Lower leg skin (tissue), 4 donors: Measurements from ENCODE around the gene ALG1L2. TPM values are rescaled to one million over a fixed set of nuclear protein-coding genes. Genes with fewer than 3 reads are reported as not detected.
"Not testable (repeated sequence)": the region's sequence is repeated elsewhere in the genome, so short reads cannot be mapped to it uniquely, and the experiment has no call there.

ENCODE experiments used
- DNase-seq, 2 donors: peaks; one replicate each; pipeline ENCODE4 v3.0.0-alpha.2; 2019; ENCODE audit warnings: low spot score in 2 of 2
- H3K4me3 ChIP-seq: fragments of 200-600 bp; sonication (generic); 2 replicates; pipeline ENCODE4 v1.5.1; 2017; ENCODE audit warnings: mild to moderate bottlenecking, low read depth; ENCODE audit not compliant: poor library complexity, severe bottlenecking
- POLR2A ChIP-seq, 2 donors: fragments of 450-650 bp; IDR thresholded peaks; one replicate each; pipeline ENCODE4 v1.6.1; 2016 to 2017; ENCODE audit warnings: antibody characterized with exemption in 2 of 2, mild to moderate bottlenecking in 1 of 2, moderate library complexity in 1 of 2
- WGBS, 2 donors: methylation state at CpG; one replicate each; pipeline ENCODE4 v1.1.5; 2018; 5-methylcytosine and 5-hydroxymethylcytosine counted together
- intact Hi-C: fragments of 100-400 bp; cut with DNase I; formaldehyde crosslinking; loops from one replicate; pipeline ENCODE4 v1.15.0; 2023; ENCODE audit warnings: low total_unique reads
- total RNA-seq, 4 donors: library from RNA; depleted of rRNA; stranded (reverse); fragments of >200 nt; gene quantifications; one replicate each; pipeline ENCODE4 v1.1.0, GENCODE V29; 2016
- TF ChIP-seq, protein P1 (sequence below), 3 donors: fragments of 450-650 bp; IDR thresholded peaks; one replicate each; pipeline ENCODE4 v1.5.1; 2016; ENCODE audit warnings: antibody characterized with exemption in 3 of 3, mild to moderate bottlenecking in 3 of 3, moderate library complexity in 2 of 3

The ALG1L2 gene
- total RNA-seq, 4 donors from 2014 or later: not detected

DNA sequence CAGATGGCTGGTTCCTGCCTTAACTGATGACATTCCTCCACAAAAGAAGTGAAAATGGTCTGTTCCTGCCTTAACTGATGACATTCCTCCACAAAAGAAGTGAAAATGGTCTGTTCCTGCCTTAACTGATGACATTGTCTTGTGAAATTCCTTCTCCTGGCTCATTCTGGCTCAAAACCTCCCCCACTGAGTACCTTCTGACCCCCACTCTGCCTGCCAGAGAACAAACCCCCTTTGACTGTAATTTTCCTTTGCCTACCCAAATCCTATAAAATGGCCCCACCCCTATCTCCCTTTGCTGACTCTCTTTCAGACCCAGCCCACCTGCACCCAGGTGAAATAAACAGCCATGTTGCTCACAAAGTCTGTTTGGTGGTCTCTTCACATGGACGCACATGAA lies 22.5 kb upstream of the ALG1L2 start:
- intact Hi-C loops, DNase-seq, H3K4me3 ChIP-seq: not testable (repeated sequence)
- WGBS, 2 donors: 78 to 92% methylated on average over 1 of the region's 1 CpG

DNA sequence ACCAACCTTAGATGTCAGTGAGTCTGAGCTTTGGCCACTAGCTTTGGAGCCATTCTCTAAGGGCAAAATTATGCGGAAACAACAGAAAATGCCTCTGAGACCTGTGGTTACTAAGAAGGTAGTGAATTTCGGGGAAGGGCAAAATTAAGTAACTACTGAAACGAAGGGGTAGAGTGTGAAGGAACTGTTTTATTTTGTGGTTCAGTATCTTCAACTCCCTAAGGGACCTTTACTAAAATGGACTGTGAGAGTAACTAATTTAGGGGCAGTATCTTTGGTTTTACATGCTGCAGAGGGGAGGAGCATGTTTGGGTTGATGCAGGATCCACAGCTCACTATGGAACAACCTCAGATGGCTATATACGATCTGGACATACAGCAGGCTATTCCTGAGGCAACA lies 8.0 kb upstream of the ALG1L2 start:
- H3K4me3 ChIP-seq: no peak overlapping the region
- DNase-seq: no peak
- intact Hi-C loops: no loop called here
- TF ChIP-seq, protein P1, sequence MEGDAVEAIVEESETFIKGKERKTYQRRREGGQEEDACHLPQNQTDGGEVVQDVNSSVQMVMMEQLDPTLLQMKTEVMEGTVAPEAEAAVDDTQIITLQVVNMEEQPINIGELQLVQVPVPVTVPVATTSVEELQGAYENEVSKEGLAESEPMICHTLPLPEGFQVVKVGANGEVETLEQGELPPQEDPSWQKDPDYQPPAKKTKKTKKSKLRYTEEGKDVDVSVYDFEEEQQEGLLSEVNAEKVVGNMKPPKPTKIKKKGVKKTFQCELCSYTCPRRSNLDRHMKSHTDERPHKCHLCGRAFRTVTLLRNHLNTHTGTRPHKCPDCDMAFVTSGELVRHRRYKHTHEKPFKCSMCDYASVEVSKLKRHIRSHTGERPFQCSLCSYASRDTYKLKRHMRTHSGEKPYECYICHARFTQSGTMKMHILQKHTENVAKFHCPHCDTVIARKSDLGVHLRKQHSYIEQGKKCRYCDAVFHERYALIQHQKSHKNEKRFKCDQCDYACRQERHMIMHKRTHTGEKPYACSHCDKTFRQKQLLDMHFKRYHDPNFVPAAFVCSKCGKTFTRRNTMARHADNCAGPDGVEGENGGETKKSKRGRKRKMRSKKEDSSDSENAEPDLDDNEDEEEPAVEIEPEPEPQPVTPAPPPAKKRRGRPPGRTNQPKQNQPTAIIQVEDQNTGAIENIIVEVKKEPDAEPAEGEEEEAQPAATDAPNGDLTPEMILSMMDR (IDR thresholded peaks at IDR 0.05): no peak
- TF ChIP-seq POLR2A (IDR thresholded peaks at IDR 0.05): no peak
- 75 to 78% methylated on average over 4 of the region's 4 CpGs for WGBS, 2 donors

DNA sequence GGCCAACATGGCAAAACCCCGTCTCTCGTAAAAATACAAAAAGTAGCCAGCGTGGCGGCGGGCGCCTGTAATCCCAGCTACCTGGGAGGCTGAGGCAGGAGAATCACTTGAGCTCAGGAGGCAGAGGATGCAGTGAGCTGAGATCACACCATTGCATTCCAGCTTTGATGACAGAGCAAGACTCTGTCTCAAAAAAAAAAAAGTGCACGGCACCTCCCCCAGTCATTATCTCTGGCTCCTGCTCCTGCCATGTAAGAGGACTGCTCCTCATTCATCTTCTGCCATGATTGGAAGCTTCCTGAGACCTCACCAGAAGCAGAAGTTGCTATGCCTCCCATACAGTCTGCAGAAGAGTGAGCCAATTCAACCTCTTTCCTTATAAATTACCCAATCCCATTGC lies 4.0 kb upstream of the ALG1L2 start:
- no peak overlapping the region for H3K4me3 ChIP-seq
- intact Hi-C loops: no loop called here
- WGBS, 2 donors: 94% methylated on average over 7 of the region's 7 CpGs
- no peak for TF ChIP-seq POLR2A (IDR thresholded peaks at IDR 0.05)
- TF ChIP-seq, protein P1 (IDR thresholded peaks at IDR 0.05): no peak
- DNase-seq: no peak

DNA sequence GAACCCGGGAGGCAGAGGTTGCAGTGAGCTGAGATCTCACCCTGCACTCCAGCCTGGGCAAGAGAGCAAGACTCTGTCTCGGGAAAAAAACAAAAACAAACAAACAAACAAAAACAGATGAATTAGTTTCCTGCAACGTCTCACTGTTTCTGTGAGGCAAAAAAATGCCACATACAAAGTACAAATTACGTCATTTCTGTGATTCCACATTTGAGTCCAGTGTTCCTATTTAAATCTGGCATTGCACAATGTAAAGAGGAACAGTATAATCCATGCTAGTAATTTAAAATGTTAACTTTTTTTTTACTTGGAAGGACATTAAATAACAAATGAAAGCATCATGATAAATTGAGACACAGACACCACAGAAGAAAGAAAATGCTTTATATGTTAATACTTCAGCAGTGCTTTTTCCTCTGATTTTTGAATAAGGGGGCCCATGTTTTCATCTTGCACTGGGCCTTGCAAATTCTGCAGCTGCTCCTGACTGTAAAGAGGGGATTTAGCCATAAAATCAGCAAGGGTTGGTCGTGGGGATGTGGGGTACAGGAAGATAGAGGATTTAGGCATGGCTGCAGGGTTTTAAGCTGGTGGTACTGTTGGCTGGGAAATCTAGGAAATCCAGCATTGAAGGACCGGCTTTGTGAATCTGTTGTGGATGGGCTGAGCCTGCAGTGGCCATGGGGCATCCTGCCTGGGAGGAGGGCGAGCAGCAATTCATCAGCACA lies 1.9 kb downstream of the ALG1L2 start:
- DNase-seq, H3K4me3 ChIP-seq, intact Hi-C loops: not testable (repeated sequence)
- WGBS, 2 donors: 66 to 68% methylated on average over 7 of the region's 7 CpGs

DNA sequence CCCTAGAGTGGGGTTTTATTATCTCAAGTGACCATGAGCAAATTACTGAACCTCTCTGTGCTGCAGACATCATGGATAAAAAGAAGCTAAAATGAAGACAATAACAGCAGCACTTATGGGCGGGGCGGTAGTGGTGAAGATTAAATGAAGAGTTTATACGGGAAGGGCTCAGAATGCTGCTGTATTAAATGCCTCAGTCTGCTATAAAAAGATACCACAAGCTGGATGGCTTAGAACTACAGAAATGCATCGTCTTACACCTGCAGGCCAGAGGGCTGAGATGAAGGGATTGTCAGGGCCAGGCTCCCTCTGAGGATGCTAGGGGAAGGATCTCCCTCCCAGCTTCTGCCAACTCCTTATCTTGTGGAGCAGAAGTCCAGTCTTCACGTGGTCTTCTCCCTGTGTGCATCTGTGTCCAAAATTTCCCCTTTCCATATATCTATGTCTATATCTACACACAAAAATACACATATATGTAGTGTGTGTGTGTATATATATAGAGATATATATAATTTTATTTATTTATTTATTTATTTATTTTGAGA lies 2.9 kb downstream of the ALG1L2 start:
- 66 to 70% methylated on average over 5 of the region's 5 CpGs for WGBS, 2 donors
- H3K4me3 ChIP-seq: no peak overlapping the region
- intact Hi-C loops: no loop called here
- TF ChIP-seq POLR2A (IDR thresholded peaks at IDR 0.05): no peak
- TF ChIP-seq, protein P1 (IDR thresholded peaks at IDR 0.05): no peak
- DNase-seq: no peak

DNA sequence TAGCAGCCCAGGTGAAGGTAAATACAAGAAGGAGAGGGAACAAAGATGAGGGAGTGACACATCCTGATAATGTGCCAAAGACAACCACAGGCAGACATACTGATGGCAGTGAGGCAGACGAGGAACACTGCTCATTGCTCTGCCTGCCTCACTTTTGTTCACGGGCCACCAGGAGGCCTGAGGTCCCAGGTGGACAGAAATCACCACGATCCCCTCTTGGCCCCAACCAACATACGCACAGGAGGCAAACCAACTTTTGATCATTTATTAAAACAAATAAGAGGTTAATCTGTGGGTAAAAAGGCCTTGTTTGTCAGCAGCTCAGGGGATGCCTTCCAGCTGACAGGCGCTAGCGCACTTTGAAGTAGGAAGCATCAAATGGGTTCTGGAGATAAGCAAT lies 4.2 kb downstream of the ALG1L2 start:
- 69 to 73% methylated on average over 6 of the region's 6 CpGs for WGBS, 2 donors
- intact Hi-C loops: no loop called here
- no peak for TF ChIP-seq POLR2A (IDR thresholded peaks at IDR 0.05)
- TF ChIP-seq, protein P1 (IDR thresholded peaks at IDR 0.05): no peak
- H3K4me3 ChIP-seq: no peak overlapping the region
- no peak for DNase-seq

DNA sequence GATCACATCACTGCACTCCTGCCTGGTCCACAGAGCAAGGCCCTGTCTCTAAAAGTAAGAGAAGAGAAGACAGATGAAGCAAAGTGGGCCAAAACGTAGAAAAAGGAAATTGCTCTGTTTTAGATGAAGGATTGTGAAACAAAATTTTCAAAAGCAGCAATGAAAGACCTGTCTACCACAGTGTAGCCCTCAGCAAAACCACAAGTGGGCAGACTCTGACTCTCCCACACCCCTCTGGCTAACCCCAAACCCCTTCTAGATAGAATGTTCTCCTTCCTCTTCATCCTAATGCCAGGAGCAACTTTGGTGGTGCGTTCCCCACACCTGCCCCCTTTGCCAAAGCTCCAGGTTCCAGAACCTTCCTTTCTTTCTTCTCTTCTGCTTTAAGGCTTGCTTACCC lies 5.0 kb downstream of the ALG1L2 start:
- DNase-seq, H3K4me3 ChIP-seq, intact Hi-C loops: not testable (repeated sequence)
- WGBS, 2 donors: 56 to 64% methylated on average over 2 of the region's 2 CpGs
